NCI-H2081 treated with DMSO at 0.1 percent for 48 hours (cell line): ENCODE measurements around the gene KRTAP9-3.
"Not testable (repeated sequence)": the region's sequence is repeated elsewhere in the genome, so short reads cannot be mapped to it uniquely, and the experiment has no call there.

Experiments
- DNase-seq: peaks from one replicate; lab custom pipeline; 2025; lab: John Stamatoyannopoulos, UW

KRTAP9-3 gene

DNA sequence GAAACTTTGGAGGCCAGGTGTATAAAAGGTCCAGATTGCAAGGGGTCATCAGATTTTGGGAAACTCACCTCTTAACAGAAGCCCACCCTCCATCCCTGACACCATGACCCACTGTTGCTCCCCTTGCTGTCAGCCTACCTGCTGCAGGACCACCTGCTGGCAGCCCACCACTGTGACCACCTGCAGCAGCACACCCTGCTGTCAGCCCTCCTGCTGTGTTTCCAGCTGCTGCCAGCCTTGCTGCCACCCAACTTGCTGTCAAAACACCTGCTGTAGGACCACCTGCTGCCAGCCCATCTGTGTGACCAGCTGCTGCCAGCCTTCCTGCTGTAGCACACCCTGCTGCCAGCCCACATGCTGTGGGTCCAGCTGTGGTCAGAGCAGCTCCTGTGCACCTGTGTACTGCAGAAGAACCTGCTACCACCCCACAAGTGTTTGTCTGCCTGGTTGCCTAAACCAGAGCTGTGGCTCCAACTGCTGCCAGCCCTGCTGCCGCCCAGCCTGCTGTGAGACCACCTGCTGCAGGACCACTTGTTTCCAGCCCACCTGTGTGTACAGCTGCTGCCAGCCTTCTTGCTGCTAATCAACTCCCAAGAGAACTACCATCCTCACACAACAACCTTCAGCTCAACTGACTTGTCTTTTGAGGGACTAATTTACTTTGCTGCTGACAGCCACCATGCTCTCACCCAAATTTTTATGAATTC, at the start of gene KRTAP9-3:
KRTAP9-3 (plus strand) TSS at position 51 of the 707 bp plus-strand sequence; CDS start at position 104, 53 bp downstream.
- not testable (repeated sequence) for DNase-seq

DNA sequence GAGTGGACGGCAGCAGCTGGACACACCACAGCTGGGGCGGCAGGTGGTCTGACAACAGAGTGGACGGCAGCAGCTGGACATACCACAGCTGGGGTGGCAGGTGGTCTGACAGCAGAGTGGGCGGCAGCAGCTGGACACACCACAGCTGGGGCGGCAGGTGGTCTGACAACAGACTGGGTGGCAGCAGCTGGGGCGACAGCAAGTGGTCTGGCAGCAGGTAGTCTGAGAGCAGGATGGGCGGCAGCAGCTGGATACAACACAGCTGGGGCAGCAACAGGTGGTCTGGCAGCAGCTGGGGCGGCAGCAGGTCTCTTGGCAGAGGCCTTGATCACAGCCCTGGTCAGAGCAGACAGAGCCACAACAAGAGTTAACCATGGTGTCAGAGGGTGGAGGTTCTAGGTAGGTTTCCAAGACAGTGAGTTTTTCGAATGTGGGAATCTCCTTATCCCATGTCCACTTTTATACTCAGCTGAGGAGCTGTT, 47.7 kb upstream of the KRTAP9-3 start, which contains the start of gene KRTAP4-1:
KRTAP4-1 (minus strand) TSS at position 432 of the 482 bp plus-strand sequence; CDS start at position 375, 57 bp downstream.
- no peak for DNase-seq

- no peak for DNase-seq
These were observed 47.2 kb upstream of the KRTAP9-3 start for GRCh38 chr17:41185001-41185400.

DNA sequence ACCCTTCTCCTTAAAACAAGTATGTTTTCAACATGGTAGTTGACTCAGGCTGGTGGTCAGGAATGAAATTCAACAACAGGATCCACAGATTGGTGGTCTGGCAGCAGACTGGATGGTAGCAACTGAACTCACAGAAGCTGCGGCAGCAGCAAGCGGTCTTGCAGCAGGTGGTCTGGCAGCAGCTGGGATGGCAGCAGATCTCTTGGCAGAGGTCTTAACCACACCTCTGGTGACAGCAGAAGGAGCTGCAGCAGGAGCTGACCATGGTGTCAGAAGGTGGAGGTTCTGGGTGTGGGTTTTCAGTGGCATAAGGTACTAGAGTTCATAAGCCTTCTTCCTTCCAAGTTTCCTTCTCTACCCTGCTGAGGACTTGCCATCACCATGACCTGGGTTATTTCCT, 45.4 kb upstream of the KRTAP9-3 start:
- DNase-seq = no peak

GRCh38 chr17:41189837-41190318, 42.4 kb upstream of the KRTAP9-3 start, which contains the start of gene KRTAP9-1:
TSS of gene KRTAP9-1 (plus strand) at chr17:41189887. CDS start at chr17:41189887, 0 bp downstream.
- not testable (repeated sequence) for DNase-seq

DNA sequence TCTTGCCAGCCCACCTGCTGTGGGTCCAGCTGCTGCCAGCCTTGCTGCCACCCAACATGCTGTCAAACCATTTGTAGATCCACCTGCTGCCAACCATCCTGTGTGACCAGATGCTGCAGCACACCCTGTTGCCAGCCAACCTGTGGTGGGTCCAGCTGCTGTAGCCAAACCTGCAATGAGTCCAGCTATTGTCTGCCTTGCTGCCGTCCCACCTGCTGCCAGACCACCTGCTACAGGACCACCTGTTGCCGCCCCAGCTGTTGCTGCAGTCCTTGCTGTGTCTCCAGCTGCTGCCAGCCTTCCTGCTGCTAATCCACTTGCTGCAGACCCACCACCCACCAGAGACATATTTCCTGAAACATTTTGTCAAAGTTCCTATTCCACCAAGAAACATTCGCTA, 41.9 kb upstream of the KRTAP9-3 start:
- DNase-seq = no peak

GRCh38 chr17:41196068-41196467, 36.2 kb upstream of the KRTAP9-3 start:
- DNase-seq = no peak

DNA sequence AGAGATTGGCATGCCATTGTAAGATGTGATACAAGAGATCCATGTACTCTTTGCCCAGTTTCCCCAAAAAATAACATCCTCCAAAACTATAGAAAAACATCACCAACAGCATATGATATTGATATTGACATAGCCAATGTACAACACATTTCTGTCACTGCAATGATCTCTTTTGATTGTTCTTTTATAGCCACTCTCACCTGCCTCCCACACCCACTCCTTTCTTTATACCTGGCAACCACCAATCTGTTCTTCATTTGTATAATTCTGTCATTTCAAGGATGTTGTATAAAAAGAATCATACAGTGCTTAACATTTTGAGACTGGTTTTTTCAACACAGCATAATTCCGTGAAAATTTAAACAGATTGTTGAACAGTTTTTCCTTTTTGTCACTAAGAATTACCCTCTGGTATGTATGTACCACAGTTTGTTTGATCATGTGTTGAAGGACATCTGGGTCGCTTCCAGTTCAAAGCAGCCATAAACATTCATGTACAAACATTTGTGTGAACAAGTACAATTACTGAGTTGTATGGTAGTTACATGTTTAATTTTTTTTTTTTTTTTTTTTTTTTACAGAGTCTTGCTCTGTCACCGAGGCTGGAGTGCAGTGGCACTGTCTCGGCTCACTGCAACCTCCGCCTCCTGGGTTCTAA, 32.7 kb upstream of the KRTAP9-3 start:
- DNase-seq = no peak

- no peak for DNase-seq
These were observed 20.3 kb upstream of the KRTAP9-3 start for GRCh38 chr17:41211845-41212466.

- DNase-seq = no peak
These were observed 19.6 kb upstream of the KRTAP9-3 start for GRCh38 chr17:41212524-41213169.

- DNase-seq = no peak
These were observed 16.6 kb upstream of the KRTAP9-3 start for GRCh38 chr17:41215681-41216080.

DNA sequence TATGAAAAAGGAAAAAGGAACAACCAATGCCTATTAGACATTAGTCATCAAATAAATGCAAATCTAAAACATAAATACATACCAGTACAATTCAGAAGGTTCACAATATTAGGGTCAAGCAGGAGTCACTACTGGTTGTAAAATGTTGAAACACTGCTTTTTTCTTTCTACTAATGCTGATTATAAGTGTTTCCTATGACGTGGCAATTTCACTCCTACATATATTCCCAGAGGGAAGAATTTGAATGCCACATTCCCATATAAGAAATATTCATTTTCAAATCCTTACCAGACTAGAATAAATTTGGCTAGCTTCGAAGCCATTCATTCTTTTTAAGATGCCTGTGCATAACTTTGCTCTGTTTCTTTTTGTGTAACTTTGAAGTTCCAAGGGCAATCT, 8.4 kb upstream of the KRTAP9-3 start:
- no peak for DNase-seq

GRCh38 chr17:41226051-41226450, 6.2 kb upstream of the KRTAP9-3 start:
- DNase-seq = no peak

DNA sequence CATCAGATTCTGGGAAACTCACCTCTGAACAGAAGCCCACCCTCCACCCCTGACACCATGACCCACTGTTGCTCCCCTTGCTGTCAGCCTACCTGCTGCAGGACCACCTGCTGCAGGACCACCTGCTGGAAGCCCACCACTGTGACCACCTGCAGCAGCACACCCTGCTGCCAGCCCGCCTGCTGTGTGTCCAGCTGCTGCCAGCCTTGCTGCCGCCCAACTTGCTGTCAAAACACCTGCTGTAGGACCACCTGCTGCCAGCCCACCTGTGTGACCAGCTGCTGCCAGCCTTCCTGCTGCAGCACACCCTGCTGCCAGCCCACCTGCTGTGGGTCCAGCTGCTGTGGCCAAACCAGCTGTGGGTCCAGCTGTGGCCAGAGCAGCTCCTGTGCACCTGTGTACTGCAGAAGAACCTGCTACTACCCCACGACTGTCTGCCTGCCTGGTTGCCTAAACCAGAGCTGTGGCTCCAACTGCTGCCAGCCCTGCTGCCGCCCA, 5.6 kb upstream of the KRTAP9-3 start, which contains the start of gene KRTAP9-2:
KRTAP9-2 (plus strand) TSS at position 51 of the 498 bp plus-strand sequence; CDS start at position 58, 7 bp downstream.
- DNase-seq = not testable (repeated sequence)

DNA sequence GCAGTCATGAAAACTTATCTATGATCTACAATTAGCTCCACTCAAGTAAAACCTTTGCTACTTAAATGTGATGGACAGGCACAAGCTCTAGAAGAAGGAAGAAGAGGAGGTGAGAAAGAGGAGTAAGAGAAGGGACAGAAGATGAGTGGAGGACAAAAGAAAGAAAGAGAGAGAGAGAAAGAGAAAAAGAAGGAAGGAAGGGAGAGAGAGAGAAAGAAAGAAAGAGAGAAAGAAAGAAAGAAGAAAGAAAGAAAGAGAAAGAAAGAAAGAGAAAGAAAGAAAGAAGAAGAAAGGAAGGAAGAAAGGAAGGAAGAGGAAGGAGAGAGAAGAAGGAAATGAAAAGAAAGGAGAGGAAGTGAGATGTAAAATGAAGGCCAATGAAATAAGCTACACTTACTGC, 2.2 kb upstream of the KRTAP9-3 start:
- DNase-seq = no peak

- DNase-seq = no peak
These were observed 518 bp upstream of the KRTAP9-3 start for GRCh38 chr17:41231731-41232130.

DNA sequence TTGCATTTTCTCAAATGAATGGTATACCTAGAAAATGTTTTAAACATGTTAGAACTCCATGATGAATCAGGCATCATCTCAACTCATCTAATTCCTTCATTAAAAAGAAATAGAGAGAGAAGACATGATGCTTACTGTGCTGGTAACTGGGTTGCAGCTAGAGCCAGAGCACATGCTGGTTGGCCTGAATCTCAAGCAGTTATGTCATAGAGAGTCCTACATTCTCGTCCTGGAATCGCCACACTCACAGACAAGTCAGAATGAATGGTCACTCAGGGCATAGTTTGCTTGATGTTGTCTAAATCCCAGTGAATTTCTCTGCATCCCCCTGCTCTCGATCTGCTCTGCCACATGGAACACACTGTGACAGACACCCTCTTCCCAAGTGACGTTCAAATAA, 4.9 kb downstream of the KRTAP9-3 start:
- DNase-seq = not testable (repeated sequence)

GRCh38 chr17:41237949-41238437, 5.7 kb downstream of the KRTAP9-3 start, which contains the start of gene KRTAP9-8:
TSS of gene KRTAP9-8 (plus strand) at chr17:41237999. CDS start at chr17:41238052, 53 bp downstream.
- not testable (repeated sequence) for DNase-seq

GRCh38 chr17:41246995-41247787, 14.9 kb downstream of the KRTAP9-3 start:
- not testable (repeated sequence) for DNase-seq

GRCh38 chr17:41249637-41250240, 17.5 kb downstream of the KRTAP9-3 start, which contains the start of gene KRTAP9-4:
TSS of gene KRTAP9-4 (plus strand) at chr17:41249687. CDS start at chr17:41249721, 34 bp downstream.
- not testable (repeated sequence) for DNase-seq
